Gastrocnemius medialis (tissue), 4 donors: ENCODE results near the gene TGM2. TPM values are rescaled to one million over a fixed set of nuclear protein-coding genes. Genes with fewer than 3 reads are reported as not detected.
A peak's percentile ranks its signal among the peaks of the same experiment; 100 is the strongest.

Source experiments
- ATAC-seq, 2 donors: fragments of 150-250 bp; one replicate each; pipeline ENCODE4 v1.9.1; 2016
- DNase-seq, 2 donors: peaks; one replicate each; pipeline ENCODE4 v3.0.0-alpha.2; 2019
- H3K27ac ChIP-seq, 4 donors: fragments of 200-600 bp; sonication (generic); 1 replicate in 1 of 4; 2 replicates in 3 of 4; pipeline ENCODE4 v1.5.1; 2016 to 2018; ENCODE audit warnings: mild to moderate bottlenecking in 2 of 4, moderate library complexity in 1 of 4
- H3K27me3 ChIP-seq, 3 donors: fragments of 200-600 bp; sonication (generic) in 2 of 3; 1 replicate in 1 of 3; 2 replicates in 2 of 3; pipeline versions ENCODE4 v1.5.1 to v1.6.0; 2016 to 2019; ENCODE audit warnings: mild to moderate bottlenecking in 1 of 3, moderate library complexity in 1 of 3
- H3K36me3 ChIP-seq, 2 donors: fragments of 200-600 bp; sonication (generic) in 1 of 2; one replicate each; pipeline ENCODE4 v1.5.1; 2017 to 2018
- H3K4me1 ChIP-seq, 2 donors: fragments of 200-600 bp; sonication (generic) in 1 of 2; one replicate each; pipeline ENCODE4 v1.5.1; 2016 to 2017; ENCODE audit warnings: mild to moderate bottlenecking in 2 of 2
- H3K4me3 ChIP-seq, 4 donors: fragments of 200-600 bp; sonication (generic) in 3 of 4; 1 replicate in 1 of 4; 2 replicates in 3 of 4; pipeline ENCODE4 v1.5.1; 2016 to 2019; ENCODE audit warnings: mild to moderate bottlenecking in 2 of 4
- H3K9me3 ChIP-seq, 3 donors: fragments of 200-600 bp; sonication (generic) in 2 of 3; 1 replicate in 1 of 3; 2 replicates in 2 of 3; pipeline ENCODE4 v1.5.1; 2016 to 2019
- POLR2A ChIP-seq, 2 donors: fragments of 450-650 bp; IDR thresholded peaks; one replicate each; pipeline ENCODE4 v1.6.1; 2017; ENCODE audit warnings: antibody characterized with exemption in 2 of 2, mild to moderate bottlenecking in 2 of 2, moderate library complexity in 2 of 2
- in situ Hi-C, 4 donors: fragments of 200-750 bp; cut with MboI; loops; one replicate each; pipeline versions ENCODE4 v1.15.0 to v1.8.0; 2017; ENCODE audit warnings: low sequenced_read_pairs in 4 of 4
- intact Hi-C: fragments of 100-400 bp; cut with DNase I; formaldehyde crosslinking; loops from one replicate; pipeline ENCODE4 v1.15.1; 2023; ENCODE audit warnings: low total_unique reads
- total RNA-seq, 4 donors: library from RNA; depleted of rRNA; stranded (reverse); fragments of >200 nt; gene quantifications; one replicate each; pipeline versions ENCODE4 v1.1.0 to v1.2.3, GENCODE V29; 2016
- TF ChIP-seq, protein P1 (sequence below), 5 experiments: fragments of 450-650 bp in 3 of 5; fragments of 200-600 bp in 2 of 5; sonication (generic) in 2 of 5; IDR thresholded peaks in 4 of 5; conservative IDR thresholded peaks in 1 of 5; 1 replicate in 4 of 5; 2 replicates in 1 of 5; pipeline ENCODE4 v1.5.1; 2016 to 2019; ENCODE audit warnings: antibody characterized with exemption in 5 of 5, mild to moderate bottlenecking in 3 of 5, moderate library complexity in 3 of 5

TGM2 gene
- total RNA-seq, 4 donors from 2014 or later: 12.8 to 152 (median 58.4) TPM

DNA sequence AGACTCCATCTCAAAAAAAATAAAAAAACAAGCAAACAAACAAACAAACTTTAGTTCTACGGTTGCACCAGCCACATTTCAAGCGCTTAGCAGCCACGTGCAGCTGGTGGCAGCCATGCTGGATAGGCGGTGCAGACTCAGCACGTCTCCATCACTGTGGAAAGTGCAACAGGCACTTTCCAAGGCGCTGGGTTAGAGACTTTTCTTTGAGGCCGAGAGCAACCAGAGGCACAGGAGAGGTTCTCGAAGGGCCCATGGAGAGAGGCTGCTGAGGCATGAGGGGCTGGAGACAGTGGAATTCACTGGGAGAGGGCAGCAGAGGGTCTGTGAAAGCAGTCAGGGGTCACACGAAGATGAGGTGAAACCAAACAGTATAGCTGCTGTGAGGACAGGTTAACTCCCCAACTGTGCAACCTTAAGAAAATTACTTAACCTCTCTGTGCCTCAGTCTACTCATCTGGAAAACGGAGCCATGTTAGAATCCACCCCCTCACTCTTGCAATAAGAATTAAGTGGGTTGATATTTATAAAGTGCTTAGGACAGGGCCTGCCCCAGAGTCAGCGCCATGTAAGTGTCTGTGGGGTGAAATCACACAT is 27.5 kb downstream of the TGM2 start:
- Histone ChIP-seq H3K4me1 (peaks cover 0 to 12% of the 10 kb centered on the region in 2 donors), H3K9me3 (no peaks in the 10 kb centered on the region), H3K27me3 (no peaks in the 10 kb centered on the region), H3K27ac (no peak overlapping the region), H3K4me3 (no peak overlapping the region), H3K36me3 (peaks cover 0 to 78% of the 10 kb centered on the region in 2 donors)
- intact Hi-C loops (no loop called here), in situ Hi-C loops (no loop called here)
- ATAC-seq (no peak), DNase-seq (no peak)
- no peak for TF ChIP-seq POLR2A (IDR thresholded peaks at IDR 0.05)
- TF ChIP-seq, protein P1, sequence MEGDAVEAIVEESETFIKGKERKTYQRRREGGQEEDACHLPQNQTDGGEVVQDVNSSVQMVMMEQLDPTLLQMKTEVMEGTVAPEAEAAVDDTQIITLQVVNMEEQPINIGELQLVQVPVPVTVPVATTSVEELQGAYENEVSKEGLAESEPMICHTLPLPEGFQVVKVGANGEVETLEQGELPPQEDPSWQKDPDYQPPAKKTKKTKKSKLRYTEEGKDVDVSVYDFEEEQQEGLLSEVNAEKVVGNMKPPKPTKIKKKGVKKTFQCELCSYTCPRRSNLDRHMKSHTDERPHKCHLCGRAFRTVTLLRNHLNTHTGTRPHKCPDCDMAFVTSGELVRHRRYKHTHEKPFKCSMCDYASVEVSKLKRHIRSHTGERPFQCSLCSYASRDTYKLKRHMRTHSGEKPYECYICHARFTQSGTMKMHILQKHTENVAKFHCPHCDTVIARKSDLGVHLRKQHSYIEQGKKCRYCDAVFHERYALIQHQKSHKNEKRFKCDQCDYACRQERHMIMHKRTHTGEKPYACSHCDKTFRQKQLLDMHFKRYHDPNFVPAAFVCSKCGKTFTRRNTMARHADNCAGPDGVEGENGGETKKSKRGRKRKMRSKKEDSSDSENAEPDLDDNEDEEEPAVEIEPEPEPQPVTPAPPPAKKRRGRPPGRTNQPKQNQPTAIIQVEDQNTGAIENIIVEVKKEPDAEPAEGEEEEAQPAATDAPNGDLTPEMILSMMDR (IDR thresholded peaks at IDR 0.05 in 4 of 5, conservative IDR thresholded peaks at IDR 0.05 in 1 of 5): no peak

DNA sequence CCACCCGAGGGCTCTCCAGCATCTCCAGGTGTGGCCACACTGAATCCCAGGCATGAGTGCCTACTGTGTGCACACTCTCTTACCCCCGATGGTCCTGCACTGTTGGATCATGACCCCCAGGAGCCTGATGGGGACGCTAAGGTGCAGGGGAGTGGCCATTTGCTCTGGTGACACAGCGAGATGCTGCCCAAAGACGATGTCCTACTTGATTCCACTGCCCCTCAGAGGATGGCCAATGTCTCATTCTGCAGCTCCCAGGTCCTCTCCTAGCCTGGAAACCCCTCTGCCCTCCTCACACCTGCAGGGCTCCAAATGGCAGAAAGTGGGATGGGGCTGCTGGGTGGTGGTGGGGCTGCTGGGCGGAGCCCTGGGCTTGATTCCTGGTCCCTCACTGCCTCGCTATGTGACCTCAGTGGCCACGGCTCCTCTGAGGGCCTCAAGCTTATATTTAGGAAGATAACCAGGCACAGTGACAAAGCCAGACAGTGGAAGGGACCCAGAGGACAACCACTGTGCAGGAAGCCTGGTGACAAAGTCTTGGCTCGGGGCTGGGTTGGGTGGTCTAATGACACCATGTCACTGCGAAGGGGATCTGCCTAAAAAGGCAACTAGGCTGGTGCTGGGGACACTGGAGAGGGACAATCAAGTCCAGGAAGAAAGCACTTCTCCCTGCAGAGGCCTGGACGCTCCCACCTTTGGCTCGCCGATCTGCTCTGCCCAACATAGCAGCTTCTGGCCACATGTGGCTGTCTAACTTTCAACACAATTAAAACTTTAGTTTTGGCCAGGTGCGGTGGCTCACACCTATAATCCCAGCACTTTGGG is 28.4 kb downstream of the TGM2 start:
- no peak for TF ChIP-seq POLR2A (IDR thresholded peaks at IDR 0.05)
- TF ChIP-seq, protein P1 (IDR thresholded peaks at IDR 0.05 in 4 of 5, conservative IDR thresholded peaks at IDR 0.05 in 1 of 5): no peak
- H3K4me1 ChIP-seq: peaks cover 0 to 12% of the 10 kb centered on the region in 2 donors
- intact Hi-C loops (no loop called here), in situ Hi-C loops (no loop called here)
- H3K9me3 ChIP-seq: no peaks in the 10 kb centered on the region
- H3K36me3 ChIP-seq: peaks cover 0 to 83% of the 10 kb centered on the region in 2 donors
- H3K27ac ChIP-seq: no peak overlapping the region
- DNase-seq: no peak
- no peak overlapping the region for H3K4me3 ChIP-seq
- no peaks in the 10 kb centered on the region for H3K27me3 ChIP-seq
- no peak for ATAC-seq

DNA sequence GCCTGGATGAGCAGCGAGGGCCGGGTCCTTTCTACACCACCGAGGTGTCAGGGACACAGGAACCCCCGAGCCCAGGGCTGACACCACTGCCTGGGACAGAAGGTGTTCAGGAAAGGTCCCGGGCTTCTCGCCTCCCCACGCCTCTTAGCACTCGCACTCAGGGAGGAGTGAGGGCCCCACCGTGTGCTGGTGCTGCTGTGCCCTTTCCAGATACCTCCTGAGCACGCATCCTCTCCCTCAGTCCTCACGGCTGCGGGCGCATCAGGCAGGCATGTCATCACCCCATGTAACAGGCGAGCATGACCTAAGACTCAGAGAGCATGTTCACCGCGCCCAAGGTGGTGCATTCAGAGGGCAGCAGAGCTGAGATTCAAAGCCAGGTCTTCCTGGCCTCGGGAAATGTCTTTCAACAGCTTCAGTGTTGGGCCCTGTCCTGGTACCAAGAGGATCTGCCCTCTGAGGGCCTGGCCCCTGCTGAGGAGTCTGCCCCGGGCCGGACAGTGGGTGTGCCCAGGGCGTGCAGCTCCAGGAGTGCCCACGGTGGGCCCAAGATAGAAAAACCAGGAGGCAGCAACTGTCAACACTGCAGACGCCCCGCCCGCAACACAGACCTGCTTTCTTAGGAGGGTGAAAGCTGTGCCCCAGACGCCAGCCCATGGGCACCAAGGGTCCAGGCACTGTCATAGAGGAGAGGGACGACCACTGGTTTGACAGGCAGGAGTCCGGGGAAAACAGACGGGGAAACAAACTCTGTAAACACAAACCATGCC is 29.2 kb downstream of the TGM2 start:
- Histone ChIP-seq H3K27ac (peak overlapping the region in 2 of 4 donors; percentile 13 to 42), H3K4me3 (no peak overlapping the region), H3K27me3 (no peaks in the 10 kb centered on the region), H3K9me3 (no peaks in the 10 kb centered on the region), H3K4me1 (peaks cover 0 to 12% of the 10 kb centered on the region in 2 donors), H3K36me3 (peaks cover 0 to 80% of the 10 kb centered on the region in 2 donors)
- DNase-seq (no peak), ATAC-seq (no peak)
- TF ChIP-seq, protein P1 (IDR thresholded peaks at IDR 0.05 in 4 of 5, conservative IDR thresholded peaks at IDR 0.05 in 1 of 5): no peak
- no peak for TF ChIP-seq POLR2A (IDR thresholded peaks at IDR 0.05)
- intact Hi-C loops: no loop called here
- in situ Hi-C loops: no loop called here

DNA sequence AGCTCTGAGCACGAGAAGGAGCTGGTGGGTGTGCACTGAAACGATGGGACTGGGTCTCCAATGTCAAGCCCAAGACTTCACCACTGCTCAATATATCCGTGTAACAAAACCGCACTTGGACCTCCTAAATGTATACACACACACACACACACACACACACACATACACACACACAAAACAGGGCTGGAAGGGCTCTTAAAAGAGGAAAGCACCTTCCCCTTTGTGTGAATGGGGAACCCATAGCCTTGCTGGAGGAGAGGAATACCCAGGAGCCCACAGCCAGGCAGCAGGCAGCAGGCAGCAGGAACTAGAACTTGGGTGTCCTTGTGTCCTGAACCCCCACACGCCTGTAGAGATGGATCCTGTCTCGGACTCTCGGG is 29.8 kb downstream of the TGM2 start:
- Histone ChIP-seq H3K4me1 (peaks cover 0 to 12% of the 10 kb centered on the region in 2 donors), H3K27ac (peak overlapping the region in 3 of 4 donors; percentile 13 to 60 (median 42)), H3K27me3 (no peaks in the 10 kb centered on the region), H3K4me3 (no peak overlapping the region), H3K36me3 (peaks cover 0 to 79% of the 10 kb centered on the region in 2 donors), H3K9me3 (no peaks in the 10 kb centered on the region)
- in situ Hi-C loops (no loop called here), intact Hi-C loops (no loop called here)
- TF ChIP-seq, protein P1 (IDR thresholded peaks at IDR 0.05 in 4 of 5, conservative IDR thresholded peaks at IDR 0.05 in 1 of 5): no peak
- TF ChIP-seq POLR2A (IDR thresholded peaks at IDR 0.05): no peak
- ATAC-seq (no peak), DNase-seq (no peak)
